ENCODE results near the gene ZC3H7A.

DNA sequence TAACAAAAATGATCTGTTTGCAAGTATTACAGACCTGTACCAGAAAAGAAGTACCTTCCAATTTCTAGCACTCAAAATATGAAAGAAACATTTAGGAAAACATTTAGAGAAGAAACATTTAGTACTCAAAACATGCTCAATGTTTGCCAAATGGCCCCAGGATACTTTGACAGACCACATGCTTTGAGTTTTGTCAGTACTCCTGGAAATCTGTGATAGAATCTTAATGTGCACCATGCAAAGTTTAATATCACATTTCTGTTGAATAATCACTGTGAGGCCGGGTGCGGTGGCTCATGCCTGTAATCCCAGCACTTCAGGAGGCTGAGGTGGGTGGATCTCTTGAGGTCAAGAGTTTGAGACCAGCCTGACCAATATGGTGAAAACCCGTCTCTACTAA is 8.5 kb upstream of the ZC3H7A start:
- TF ChIP-seq, protein P1, sequence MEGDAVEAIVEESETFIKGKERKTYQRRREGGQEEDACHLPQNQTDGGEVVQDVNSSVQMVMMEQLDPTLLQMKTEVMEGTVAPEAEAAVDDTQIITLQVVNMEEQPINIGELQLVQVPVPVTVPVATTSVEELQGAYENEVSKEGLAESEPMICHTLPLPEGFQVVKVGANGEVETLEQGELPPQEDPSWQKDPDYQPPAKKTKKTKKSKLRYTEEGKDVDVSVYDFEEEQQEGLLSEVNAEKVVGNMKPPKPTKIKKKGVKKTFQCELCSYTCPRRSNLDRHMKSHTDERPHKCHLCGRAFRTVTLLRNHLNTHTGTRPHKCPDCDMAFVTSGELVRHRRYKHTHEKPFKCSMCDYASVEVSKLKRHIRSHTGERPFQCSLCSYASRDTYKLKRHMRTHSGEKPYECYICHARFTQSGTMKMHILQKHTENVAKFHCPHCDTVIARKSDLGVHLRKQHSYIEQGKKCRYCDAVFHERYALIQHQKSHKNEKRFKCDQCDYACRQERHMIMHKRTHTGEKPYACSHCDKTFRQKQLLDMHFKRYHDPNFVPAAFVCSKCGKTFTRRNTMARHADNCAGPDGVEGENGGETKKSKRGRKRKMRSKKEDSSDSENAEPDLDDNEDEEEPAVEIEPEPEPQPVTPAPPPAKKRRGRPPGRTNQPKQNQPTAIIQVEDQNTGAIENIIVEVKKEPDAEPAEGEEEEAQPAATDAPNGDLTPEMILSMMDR (conservative IDR thresholded peaks at IDR 0.05; ENCODE audit: low read length): no peak
- no peak for TF ChIP-seq EZH2phosphoT487 (IDR thresholded peaks at IDR 0.05; ENCODE audit: borderline replicate concordance, low read depth, low read length)
